Stimulated activated CD4-positive, alpha-beta T cell treated with anti-CD3 and anti-CD28 coated beads, Interleukin-15, amount 100 ng/mL, for 1 hour (primary cell): Measurements from ENCODE around the gene TEX30.

Experiments used
- DNase-seq, 2 donors: peaks; one replicate each; pipeline ENCODE4 v3.0.0-alpha.2; 2020; ENCODE audit warnings: low read depth in 1 of 2, low spot score in 1 of 2

TEX30 gene

DNA sequence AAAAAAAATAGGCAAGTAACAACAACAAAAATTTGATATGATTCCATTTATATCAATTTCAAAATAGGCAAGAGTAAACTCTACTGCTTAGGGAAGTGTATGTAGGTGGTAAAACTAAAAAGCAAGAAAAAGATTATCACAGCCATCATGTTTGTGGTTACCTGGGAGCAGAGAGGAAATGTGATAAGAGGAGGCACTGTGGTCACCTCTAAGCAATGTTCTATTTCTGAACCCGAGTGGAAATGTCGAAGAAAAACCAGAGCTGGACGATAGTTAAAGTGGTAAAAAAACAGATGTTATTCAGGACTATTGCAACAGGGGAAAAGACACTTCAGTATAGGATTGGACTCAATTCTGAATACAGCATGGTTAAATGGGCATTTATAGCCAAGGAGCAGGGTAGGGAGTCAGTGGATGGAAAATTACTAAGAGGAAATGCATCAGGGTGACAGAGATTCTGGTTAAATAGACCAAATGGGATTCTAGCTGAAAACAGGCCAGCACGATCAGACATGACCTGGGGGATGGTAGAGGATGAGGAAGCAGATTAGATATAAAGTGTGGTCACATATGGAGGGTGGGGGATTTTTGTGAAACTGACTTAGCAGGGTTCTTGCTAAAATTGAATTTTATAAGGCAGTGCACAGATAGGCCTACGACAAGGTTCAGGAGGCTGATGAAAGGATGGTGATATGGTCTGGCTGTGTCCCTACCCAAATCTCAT, 6.0 kb upstream of the TEX30 start:
- DNase-seq = no peak

DNA sequence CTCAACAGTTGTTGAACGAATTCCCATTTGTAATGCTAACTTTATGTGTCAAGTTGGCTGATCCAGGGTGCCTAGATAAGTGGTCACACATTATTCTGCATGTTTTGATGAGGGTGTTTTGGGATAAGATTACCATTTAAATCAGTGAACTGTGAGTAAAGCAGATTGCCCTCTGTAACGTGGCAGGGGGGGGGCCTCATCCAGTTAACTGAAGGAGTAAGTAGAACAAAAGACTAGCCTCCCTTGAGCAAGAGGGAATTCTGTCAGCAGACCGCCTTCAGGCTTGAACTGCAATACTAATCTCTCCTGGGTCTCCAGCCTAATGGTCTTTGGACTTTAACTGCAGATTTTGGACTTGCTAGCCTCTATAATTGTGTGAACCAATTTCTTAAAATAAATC, 4.2 kb upstream of the TEX30 start:
- no peak for DNase-seq

DNA sequence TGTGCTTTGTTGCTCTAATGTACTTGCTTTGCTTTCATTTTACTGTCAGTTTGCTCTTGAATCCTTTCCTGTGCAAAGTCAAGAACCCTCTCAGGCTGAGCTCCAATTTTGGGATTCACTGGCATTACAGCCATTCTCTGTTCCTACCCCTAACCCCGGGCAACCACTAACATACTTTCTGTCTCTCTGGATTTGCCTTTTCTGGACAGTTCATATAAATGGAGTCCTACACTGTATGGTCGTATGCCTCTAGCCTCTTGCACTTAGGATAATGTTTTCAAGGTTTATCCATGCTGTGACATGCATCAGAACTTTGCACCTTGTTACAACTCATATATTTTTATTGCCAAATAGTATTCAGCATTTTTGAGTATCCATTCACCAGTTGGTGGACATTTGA, 2.7 kb upstream of the TEX30 start:
- DNase-seq = no peak

DNA sequence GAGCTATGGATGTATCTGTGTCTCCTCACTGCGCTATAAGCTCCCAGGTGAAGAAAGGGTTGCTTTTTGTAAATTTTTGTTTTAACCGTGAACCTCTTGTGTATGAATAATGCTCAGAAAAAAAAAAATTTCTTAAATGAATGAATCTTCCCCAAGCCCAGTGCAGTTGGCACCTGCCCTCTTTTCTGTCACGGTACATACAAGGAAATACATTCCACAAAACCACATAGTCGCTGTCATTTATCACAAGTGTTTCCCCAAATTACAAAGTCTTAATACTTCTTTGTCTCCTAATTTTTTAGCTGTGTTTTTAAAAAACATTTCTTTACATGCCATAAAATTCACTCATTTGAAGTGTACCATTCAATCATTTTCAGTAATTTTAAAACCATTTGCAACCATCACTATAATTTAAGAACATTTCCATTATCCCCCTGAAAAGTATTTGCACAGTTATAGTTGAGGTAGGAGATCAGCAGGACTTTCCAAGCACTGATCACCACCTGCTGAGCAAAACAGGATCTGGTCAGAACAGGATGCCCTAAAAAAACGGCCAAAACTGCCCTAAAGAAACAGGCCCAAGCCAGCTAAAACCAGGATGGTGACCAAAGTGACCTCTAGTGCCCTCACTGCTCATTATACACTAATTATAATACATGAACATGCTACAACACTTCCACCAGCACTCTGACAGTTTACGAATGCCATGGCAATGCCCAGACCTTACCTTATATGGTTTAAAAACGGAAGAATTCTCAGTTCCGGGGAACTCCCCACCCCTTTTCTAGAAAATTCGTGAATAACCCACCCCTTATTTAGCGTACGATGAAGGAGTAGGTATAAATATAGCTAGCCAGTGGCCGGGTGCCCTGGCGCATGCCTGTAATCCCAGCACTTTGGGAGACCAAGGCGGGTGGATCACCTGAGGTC, 1.3 kb upstream of the TEX30 start:
- DNase-seq = no peak

DNA sequence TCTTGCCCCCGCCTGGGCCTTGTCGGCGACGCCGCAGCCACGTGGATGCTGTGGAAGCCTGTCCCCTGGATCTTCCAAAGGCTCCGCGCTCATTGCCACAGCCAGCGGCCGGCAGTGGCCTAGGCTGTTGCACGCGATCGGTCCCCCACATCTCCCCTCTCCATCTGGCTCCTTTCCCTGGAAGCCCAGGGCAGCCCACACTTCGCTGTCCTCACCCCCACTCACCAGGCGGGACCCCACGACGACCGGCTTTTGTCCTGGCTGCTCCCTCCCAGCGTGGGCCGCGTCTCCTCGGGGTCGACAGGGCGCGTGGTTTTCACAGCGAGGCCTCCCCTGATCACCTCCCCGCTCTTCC, 605 bp upstream of the TEX30 start:
- DNase-seq = no peak

- DNase-seq = no peak
Observed at GRCh38 chr13:102772042-102772425, 1.6 kb downstream of the TEX30 start.

DNA sequence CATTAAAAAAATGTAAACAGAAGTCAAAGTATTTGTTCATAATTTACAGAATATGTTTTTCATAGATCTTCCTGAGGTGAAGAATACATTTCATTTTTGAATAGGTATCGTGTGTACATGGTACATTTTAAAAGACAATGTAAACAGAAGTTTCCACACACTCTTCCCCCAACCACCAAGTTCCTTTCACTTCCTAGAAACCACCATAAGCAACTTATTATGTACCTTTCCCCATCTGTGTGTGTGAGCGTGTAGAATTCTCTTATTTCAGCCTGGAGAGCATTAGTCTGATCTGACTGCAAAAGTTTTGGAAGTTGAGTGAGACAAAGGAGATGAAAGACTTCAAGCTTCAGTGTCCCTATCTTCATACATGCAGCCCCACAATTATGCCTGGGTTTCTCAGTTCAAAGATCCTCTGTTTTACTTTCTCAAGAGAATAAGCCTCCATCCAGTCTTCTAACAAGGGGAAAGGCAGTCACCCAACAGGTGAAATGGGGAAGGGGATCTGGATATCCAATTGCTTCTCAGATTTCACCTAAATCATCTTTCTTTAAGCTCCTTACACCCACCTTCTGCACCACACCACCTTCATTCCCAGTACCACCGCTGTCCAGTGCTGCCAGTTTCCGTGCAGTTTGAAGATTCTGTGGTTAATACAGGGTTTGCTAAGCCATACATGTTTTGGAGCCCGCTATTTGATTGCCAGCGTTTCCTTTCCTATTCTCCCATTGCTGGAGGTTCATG, 2.1 kb downstream of the TEX30 start:
- no peak for DNase-seq

DNA sequence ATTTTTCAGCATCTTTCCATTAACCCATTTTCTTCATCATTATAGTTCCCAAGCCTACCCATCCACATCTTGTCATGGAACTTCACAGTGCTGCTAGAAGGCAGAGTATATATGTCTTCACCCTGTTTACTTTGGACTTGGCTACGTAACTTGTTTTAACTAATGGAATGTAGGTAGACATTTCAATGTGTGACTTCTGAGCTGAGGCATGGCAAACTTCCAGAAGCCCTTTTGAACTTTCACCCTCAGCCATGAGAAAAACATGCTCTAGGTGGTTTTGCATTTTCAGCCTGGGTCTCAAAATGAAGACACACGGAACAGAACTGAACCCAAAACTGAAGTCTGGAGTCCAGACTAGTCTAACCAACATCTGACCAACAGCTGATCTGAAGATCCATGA, 3.2 kb downstream of the TEX30 start:
- no peak for DNase-seq

DNA sequence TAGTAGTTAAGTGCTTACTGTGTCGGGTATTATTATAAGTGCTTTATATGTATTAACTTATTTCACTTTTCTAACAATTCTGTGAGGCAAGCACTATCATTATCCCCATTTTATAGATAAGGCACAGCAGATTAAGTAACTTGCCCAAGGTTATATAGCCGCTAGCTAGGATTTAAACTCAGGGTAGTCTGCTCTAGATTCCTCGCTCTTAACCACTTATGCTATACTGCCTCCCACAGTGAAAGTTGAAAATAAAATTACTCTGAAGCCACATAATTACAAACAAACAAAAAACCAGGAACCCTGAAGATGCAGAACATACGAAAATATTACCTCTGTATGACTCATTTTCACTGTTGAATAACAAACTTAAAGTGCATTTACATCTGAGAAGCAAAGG, 3.9 kb downstream of the TEX30 start:
- DNase-seq = no peak

DNA sequence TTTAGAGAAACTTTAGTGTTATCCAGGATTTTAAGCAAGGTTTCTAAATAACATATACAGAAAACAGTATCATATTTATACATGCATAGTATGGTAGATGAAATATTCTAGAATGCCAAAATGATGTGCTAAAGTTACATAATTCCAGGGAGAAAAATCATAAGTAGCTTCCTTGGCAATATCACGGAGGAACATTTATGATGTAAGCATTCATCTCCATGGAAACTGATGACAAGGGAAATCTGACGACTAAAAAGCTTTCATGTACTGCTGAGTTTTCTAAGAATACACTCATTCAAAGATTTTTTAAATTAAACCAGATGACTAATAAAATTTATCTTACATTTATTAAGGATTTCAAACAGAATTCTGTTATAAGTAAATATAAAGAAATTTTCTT, 4.7 kb downstream of the TEX30 start:
- no peak for DNase-seq

DNA sequence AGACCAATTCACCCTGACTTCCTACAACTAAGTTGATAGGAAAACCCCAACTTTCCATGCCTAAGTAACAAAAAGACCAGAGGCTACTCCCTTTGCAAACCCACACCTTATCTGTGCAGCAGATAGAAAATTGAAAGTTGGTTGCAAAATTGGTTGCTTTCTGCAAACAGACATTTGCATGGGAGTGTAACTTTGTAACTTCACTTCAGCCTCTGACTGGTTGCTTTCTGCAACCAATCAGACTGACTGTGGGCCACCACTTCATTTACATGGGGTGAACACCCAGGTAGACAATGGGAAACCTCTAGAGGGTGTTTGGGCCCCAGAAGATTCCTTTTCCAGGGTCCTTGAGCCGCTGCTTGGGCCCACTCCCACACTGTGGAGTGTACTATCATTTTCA, 9.8 kb downstream of the TEX30 start:
- DNase-seq = no peak

GRCh38 chr13:102761071-102761470, 12.5 kb downstream of the TEX30 start:
- DNase-seq = no peak

- DNase-seq = no peak
Observed at GRCh38 chr13:102758842-102759241, 14.7 kb downstream of the TEX30 start.

DNA sequence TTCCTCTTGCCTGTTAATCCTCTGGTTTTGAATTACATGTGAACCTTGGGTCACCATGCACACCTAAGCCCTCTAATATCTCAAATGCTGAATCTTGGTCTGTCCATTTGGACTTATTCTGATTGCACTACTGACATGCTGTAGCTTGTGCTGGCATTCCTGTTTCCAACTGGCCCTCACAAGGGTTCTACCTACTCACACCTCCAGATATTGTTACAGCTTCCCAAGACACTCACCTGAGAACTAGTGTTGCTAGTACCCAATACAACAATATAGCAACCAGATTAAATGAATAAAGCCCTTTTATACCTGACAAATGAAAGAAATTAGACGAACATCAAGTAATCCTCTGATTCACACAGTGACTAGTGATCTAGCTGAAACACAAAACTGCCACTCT, 16.6 kb downstream of the TEX30 start:
- no peak for DNase-seq

GRCh38 chr13:102751886-102752285, 21.7 kb downstream of the TEX30 start:
- no peak for DNase-seq

- DNase-seq = no peak
Observed at GRCh38 chr13:102742506-102742905, 31.1 kb downstream of the TEX30 start.

DNA sequence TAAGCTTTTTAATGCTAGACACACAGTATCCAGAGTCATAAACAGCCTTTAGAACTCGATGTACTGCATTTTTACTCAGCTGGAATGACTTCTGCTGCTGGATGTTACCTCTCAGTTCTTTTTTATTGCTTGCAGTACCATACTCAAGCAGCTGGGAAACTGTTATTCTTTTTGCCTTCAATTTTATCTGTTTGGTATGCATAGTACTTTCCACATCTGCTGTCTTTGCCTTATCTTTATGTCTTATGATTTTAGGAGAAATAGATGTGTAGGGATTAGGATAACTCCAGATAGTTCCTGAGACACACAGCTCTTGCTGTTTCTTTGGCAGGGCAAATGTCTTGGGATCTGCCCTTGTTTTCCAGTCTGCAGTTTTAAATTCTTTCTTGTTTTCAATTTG, 31.5 kb downstream of the TEX30 start:
- no peak for DNase-seq

- no peak for DNase-seq
Observed at GRCh38 chr13:102729560-102730270, 43.9 kb downstream of the TEX30 start.

DNA sequence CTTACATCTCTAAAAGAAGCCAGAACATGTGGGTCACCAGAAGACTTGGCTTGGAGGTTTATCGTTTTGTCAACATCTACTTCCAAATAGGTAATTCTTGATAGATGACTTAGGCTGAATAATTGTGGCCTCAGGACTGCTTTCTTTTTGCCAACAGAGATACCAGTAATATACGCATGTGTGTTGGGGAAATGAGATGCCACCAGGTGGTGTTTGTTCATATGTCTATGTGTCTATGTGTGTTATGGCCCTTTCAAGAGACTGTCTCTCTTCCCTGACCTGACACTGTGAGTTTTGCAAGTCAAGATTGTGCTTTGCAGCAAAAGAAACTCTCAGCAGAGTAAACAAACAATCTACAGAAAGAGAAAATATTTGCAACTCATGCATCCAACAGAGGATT, 47.2 kb downstream of the TEX30 start:
- no peak for DNase-seq

DNA sequence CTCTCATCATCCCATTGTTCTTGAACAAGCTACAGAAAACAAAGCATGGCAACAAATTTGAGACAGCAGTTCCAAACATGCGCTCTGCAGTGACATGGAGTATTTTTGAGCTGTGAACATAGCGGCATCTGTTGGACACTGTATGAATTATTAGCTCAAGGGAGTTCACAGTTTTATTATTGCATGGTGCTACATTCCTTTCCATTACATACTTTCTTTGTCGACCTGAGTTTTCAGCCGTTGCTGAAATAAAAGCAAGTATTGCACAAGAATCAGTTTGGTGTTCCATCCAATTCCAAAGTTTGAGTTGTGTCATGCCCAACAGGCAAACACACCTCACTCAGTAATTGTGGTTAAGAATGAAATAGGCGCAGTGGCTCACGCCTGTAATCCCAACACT, 48.7 kb downstream of the TEX30 start:
- no peak for DNase-seq

GRCh38 chr13:102721800-102722231, 51.8 kb downstream of the TEX30 start:
- no peak for DNase-seq
